Neural cell (in vitro differentiated cells): ENCODE results near the gene GALNT2. TPM values are rescaled to one million over a fixed set of nuclear protein-coding genes. Genes with fewer than 3 reads are reported as not detected.

Experiments used
- H2AFZ ChIP-seq: fragments of 200-600, 300-800 bp; sonication (generic), shearing (Covaris generic); 2 replicates; pipeline ENCODE4 v1.6.0; 2014; ENCODE audit warnings: low read depth, mild to moderate bottlenecking, antibody characterized with exemption, low read length, moderate library complexity
- H3F3A ChIP-seq: fragments of 200-600 bp; shearing (Covaris generic); 2 replicates; pipeline ENCODE4 v1.6.1; 2016; ENCODE audit warnings: mild to moderate bottlenecking, moderate library complexity, mixed read lengths, antibody characterized with exemption, low read length; ENCODE audit not compliant: insufficient read depth, poor library complexity, severe bottlenecking
- H3K27ac ChIP-seq: fragments of 200-600, 300-800 bp; sonication (generic), shearing (Covaris generic); 2 replicates; pipeline ENCODE4 v1.5.1; 2014; ENCODE audit warnings: mild to moderate bottlenecking, low read length, moderate library complexity
- H3K27me3 ChIP-seq: fragments of 300-800, 200-600 bp; sonication (generic), shearing (Covaris generic); 2 replicates; pipeline ENCODE4 v1.6.0; 2014; ENCODE audit warnings: mild to moderate bottlenecking, low read depth, low read length, moderate library complexity; ENCODE audit not compliant: insufficient read depth
- H3K36me3 ChIP-seq: fragments of 300-800, 200-600 bp; sonication (generic), shearing (Covaris generic); 2 replicates; pipeline ENCODE4 v1.5.1; 2014; ENCODE audit warnings: mild to moderate bottlenecking, antibody characterized with exemption, low read length, moderate library complexity; ENCODE audit not compliant: insufficient read depth
- H3K4me2 ChIP-seq: fragments of 300-800, 200-600 bp; sonication (generic), shearing (Covaris generic); 2 replicates; pipeline ENCODE4 v1.6.0; 2014; ENCODE audit warnings: mild to moderate bottlenecking, low read length
- H3K4me3 ChIP-seq: fragments of 300-800, 200-600 bp; sonication (generic), shearing (Covaris generic); 2 replicates; pipeline ENCODE4 v1.5.1; 2014; ENCODE audit warnings: mild to moderate bottlenecking, low read length, moderate library complexity
- H3K79me2 ChIP-seq: fragments of 200-600 bp; shearing (Covaris generic); replicated peaks from 2 replicates; pipeline ENCODE4 v1.6.0; 2014; ENCODE audit warnings: mild to moderate bottlenecking, low read length, moderate library complexity; ENCODE audit not compliant: insufficient read depth
- H3K9ac ChIP-seq: fragments of 300-800, 200-600 bp; sonication (generic), shearing (Covaris generic); 2 replicates; pipeline ENCODE4 v1.6.1; 2016; ENCODE audit warnings: mild to moderate bottlenecking, low read length, mixed read lengths
- H3K9me2 ChIP-seq: fragments of 200-600 bp; shearing (Covaris generic); 2 replicates; pipeline ENCODE4 v1.6.1; 2016; ENCODE audit warnings: mild to moderate bottlenecking, low read length, mixed read lengths; ENCODE audit not compliant: insufficient read depth
- H3K9me3 ChIP-seq: fragments of 200-600, 300-800 bp; sonication (generic), shearing (Covaris generic); 2 replicates; pipeline ENCODE4 v1.6.1; 2016; ENCODE audit warnings: mild to moderate bottlenecking, mixed run types, low read length, moderate library complexity, mixed read lengths
- H4K20me1 ChIP-seq: fragments of 200-600 bp; shearing (Covaris generic); 2 replicates; pipeline ENCODE4 v1.6.1; 2016; ENCODE audit warnings: mild to moderate bottlenecking, mixed run types; ENCODE audit not compliant: insufficient read depth
- CTCF ChIP-seq: fragments of 450-650 bp; IDR thresholded peaks from 2 replicates; pipeline ENCODE4 v1.5.1; 2014; ENCODE audit warnings: antibody characterized with exemption, mild to moderate bottlenecking, moderate library complexity; ENCODE audit not compliant: poor library complexity, severe bottlenecking
- EP300 ChIP-seq: fragments of 450-650 bp; conservative IDR thresholded peaks from 2 replicates; pipeline ENCODE4 v1.6.1; 2014; ENCODE audit warnings: antibody characterized with exemption, mild to moderate bottlenecking, moderate library complexity; ENCODE audit not compliant: poor library complexity, severe bottlenecking
- EZH2 ChIP-seq: fragments of 200-600, 300-800 bp; shearing (Covaris generic), sonication (generic); IDR thresholded peaks from 2 replicates; pipeline ENCODE4 v1.6.1; 2014; ENCODE audit warnings: antibody characterized with exemption, low read length, borderline replicate concordance, mild to moderate bottlenecking; ENCODE audit not compliant: insufficient read depth, poor library complexity, severe bottlenecking
- MXI1 ChIP-seq: fragments of 450-650 bp; conservative IDR thresholded peaks from 2 replicates; pipeline ENCODE4 v1.6.1; 2014; ENCODE audit warnings: antibody characterized with exemption, mild to moderate bottlenecking; ENCODE audit not compliant: poor library complexity, severe bottlenecking
- POLR2AphosphoS5 ChIP-seq: IDR thresholded peaks from 2 replicates; pipeline ENCODE4 v1.6.1; 2012
- RAD21 ChIP-seq: fragments of 450-650 bp; conservative IDR thresholded peaks from 2 replicates; pipeline ENCODE4 v1.6.1; 2014; ENCODE audit warnings: antibody characterized with exemption, mild to moderate bottlenecking, moderate library complexity
- SMC3 ChIP-seq: fragments of 450-650 bp; conservative IDR thresholded peaks from 2 replicates; pipeline ENCODE4 v1.6.1; 2014; ENCODE audit warnings: antibody characterized with exemption, mild to moderate bottlenecking, moderate library complexity; ENCODE audit not compliant: poor library complexity
- TAF1 ChIP-seq: IDR thresholded peaks from 2 replicates; pipeline ENCODE4 v1.6.1; 2012; ENCODE audit warnings: low read depth
- polyA plus RNA-seq: library from polyadenylated mRNA; depleted of rRNA; stranded (reverse); fragments of >200 nt; gene quantifications from 2 replicates; pipeline ENCODE4 v1.2.3, GENCODE V29; 2014
- TF ChIP-seq, protein P1 (sequence below): IDR thresholded peaks from 2 replicates; pipeline ENCODE4 v1.6.1; 2012; ENCODE audit warnings: borderline replicate concordance

The GALNT2 gene
- polyA plus RNA-seq, 1 donor from 2014 or later = 38.8 TPM

DNA sequence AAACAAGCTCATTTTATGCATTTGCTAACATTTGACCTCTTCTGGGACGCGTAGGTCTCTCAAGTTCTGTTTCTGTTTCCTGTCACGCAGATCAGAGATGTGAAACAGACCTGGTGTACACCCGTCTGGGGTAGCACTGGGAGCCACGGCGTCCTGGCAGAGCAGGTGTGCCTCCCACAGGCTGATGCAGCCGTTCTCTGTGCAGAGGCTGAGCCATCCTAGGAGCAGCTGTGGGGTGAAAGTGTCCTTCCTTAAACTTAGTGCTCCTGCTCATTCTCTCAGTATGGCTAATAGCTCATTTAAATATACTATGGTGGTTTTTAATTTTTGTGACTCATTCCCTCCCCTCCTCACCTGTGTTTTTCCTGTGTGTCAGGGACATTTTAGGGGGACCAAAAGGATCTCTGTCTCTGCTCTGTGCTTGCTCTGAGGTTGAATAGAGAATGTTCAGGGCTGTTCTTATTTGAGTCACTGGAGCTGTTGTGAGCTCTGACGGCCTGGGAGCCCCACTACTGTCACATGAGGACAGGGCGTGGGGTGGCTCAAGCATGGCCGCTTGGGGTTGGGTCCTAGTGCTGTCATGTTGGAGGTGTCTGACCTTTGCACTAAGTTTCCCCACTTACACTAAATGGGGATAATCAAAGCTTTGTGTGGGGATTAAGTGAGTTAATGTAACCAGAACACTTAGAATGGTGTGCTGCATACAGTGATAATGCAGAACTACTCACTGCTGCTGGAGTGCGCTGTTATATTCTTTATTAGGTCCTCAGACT lies 43.0 kb downstream of the GALNT2 start:
- TF ChIP-seq CTCF (peak; percentile 21), EP300 (no peak)
- Histone ChIP-seq H3K79me2 (peaks cover 8% of the 10 kb centered on the region), H3K4me3 (no peak overlapping the region), H3K9ac (no peak overlapping the region), H3K36me3 (peaks cover 3% of the 10 kb centered on the region), H3K9me2 (no peaks in the 10 kb centered on the region), H4K20me1 (no peaks in the 10 kb centered on the region), H2AFZ (no peak overlapping the region), H3K9me3 (no peaks in the 10 kb centered on the region), H3F3A (no peaks in the 10 kb centered on the region), H3K4me2 (no peak overlapping the region), H3K27ac (no peak overlapping the region), H3K27me3 (no peaks in the 10 kb centered on the region)

DNA sequence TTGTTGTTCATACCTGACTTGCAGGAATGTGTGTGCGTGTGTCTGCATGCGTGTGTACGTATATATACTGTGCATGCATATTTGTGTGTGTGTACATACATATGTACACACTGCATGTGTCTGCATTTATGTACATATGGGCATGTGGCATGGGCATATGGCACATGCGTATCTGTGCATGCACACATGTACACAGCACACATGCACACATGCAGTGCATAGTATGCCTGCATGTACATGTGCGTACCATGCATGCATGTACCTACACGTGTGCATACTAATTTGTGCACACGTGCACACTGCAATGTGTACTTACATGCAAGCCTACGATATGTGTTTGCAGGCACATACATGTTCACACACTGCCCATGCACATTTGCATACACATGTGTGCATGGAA lies 43.9 kb downstream of the GALNT2 start:
- no peaks in the 10 kb centered on the region for H4K20me1 ChIP-seq
- H3K36me3 ChIP-seq = peaks cover 3% of the 10 kb centered on the region
- no peak overlapping the region for H3K4me3 ChIP-seq
- H3K4me2 ChIP-seq = no peak overlapping the region
- no peaks in the 10 kb centered on the region for H3F3A ChIP-seq
- H3K27me3 ChIP-seq = no peaks in the 10 kb centered on the region
- H2AFZ ChIP-seq = no peak overlapping the region
- peaks cover 5% of the 10 kb centered on the region for H3K79me2 ChIP-seq
- no peak for TF ChIP-seq EP300
- TF ChIP-seq RAD21 = no peak
- TF ChIP-seq EZH2 = no peak
- TF ChIP-seq POLR2AphosphoS5 = no peak
- no peak for TF ChIP-seq MXI1
- TF ChIP-seq, protein P1, sequence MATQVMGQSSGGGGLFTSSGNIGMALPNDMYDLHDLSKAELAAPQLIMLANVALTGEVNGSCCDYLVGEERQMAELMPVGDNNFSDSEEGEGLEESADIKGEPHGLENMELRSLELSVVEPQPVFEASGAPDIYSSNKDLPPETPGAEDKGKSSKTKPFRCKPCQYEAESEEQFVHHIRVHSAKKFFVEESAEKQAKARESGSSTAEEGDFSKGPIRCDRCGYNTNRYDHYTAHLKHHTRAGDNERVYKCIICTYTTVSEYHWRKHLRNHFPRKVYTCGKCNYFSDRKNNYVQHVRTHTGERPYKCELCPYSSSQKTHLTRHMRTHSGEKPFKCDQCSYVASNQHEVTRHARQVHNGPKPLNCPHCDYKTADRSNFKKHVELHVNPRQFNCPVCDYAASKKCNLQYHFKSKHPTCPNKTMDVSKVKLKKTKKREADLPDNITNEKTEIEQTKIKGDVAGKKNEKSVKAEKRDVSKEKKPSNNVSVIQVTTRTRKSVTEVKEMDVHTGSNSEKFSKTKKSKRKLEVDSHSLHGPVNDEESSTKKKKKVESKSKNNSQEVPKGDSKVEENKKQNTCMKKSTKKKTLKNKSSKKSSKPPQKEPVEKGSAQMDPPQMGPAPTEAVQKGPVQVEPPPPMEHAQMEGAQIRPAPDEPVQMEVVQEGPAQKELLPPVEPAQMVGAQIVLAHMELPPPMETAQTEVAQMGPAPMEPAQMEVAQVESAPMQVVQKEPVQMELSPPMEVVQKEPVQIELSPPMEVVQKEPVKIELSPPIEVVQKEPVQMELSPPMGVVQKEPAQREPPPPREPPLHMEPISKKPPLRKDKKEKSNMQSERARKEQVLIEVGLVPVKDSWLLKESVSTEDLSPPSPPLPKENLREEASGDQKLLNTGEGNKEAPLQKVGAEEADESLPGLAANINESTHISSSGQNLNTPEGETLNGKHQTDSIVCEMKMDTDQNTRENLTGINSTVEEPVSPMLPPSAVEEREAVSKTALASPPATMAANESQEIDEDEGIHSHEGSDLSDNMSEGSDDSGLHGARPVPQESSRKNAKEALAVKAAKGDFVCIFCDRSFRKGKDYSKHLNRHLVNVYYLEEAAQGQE = no peak
- no peak for TF ChIP-seq TAF1
- TF ChIP-seq SMC3 = no peak
- H3K27ac ChIP-seq = no peak overlapping the region
- no peaks in the 10 kb centered on the region for H3K9me3 ChIP-seq
- H3K9ac ChIP-seq = no peak overlapping the region
- H3K9me2 ChIP-seq = no peaks in the 10 kb centered on the region
